GM21526 (cell line): Measurements from ENCODE around the gene OPCML.

Experiments used
- ATAC-seq: cut with Tn5 transposase; IDR thresholded peaks from one replicate; pipeline ENCODE4 v1.9.1; 2021; ENCODE audit warnings: moderate library complexity; ENCODE audit not compliant: unreplicated experiment, low FRiP score

Gene OPCML

GRCh38 chr11:132784441-132784840, 747.9 kb downstream of the OPCML start:
- no peak for ATAC-seq

- no peak for ATAC-seq
Measured at GRCh38 chr11:132782102-132782501, 750.2 kb downstream of the OPCML start.

- ATAC-seq: no peak
Measured at GRCh38 chr11:132780046-132780445, 752.3 kb downstream of the OPCML start.

GRCh38 chr11:132779497-132779896, 752.8 kb downstream of the OPCML start:
- ATAC-seq: no peak

- no peak for ATAC-seq
Measured at GRCh38 chr11:132777067-132777975, 755.0 kb downstream of the OPCML start.

- no peak for ATAC-seq
Measured at GRCh38 chr11:132773751-132774150, 758.5 kb downstream of the OPCML start.

- ATAC-seq: no peak
Measured at GRCh38 chr11:132772703-132773545, 759.4 kb downstream of the OPCML start.

GRCh38 chr11:132771746-132772145, 760.6 kb downstream of the OPCML start:
- ATAC-seq: no peak

GRCh38 chr11:132770829-132771530, 761.3 kb downstream of the OPCML start:
- no peak for ATAC-seq

GRCh38 chr11:132763503-132763902, 768.8 kb downstream of the OPCML start:
- ATAC-seq: no peak

- no peak for ATAC-seq
Measured at GRCh38 chr11:132755934-132756333, 776.4 kb downstream of the OPCML start.

GRCh38 chr11:132751516-132752250, 780.6 kb downstream of the OPCML start:
- ATAC-seq: no peak

- no peak for ATAC-seq
Measured at GRCh38 chr11:132746305-132746704, 786.0 kb downstream of the OPCML start.

GRCh38 chr11:132745306-132745705, 787.0 kb downstream of the OPCML start:
- ATAC-seq: no peak

GRCh38 chr11:132744771-132745170, 787.5 kb downstream of the OPCML start:
- ATAC-seq: no peak

- ATAC-seq: no peak
Measured at GRCh38 chr11:132743601-132744000, 788.7 kb downstream of the OPCML start.

GRCh38 chr11:132742929-132743328, 789.4 kb downstream of the OPCML start:
- no peak for ATAC-seq

GRCh38 chr11:132734217-132734616, 798.1 kb downstream of the OPCML start:
- ATAC-seq: no peak

GRCh38 chr11:132728026-132728425, 804.3 kb downstream of the OPCML start:
- ATAC-seq: no peak

- ATAC-seq: no peak
Measured at GRCh38 chr11:132721526-132721925, 810.8 kb downstream of the OPCML start.
